Measurements from ENCODE around the gene CHD6.

CHD6 gene

DNA sequence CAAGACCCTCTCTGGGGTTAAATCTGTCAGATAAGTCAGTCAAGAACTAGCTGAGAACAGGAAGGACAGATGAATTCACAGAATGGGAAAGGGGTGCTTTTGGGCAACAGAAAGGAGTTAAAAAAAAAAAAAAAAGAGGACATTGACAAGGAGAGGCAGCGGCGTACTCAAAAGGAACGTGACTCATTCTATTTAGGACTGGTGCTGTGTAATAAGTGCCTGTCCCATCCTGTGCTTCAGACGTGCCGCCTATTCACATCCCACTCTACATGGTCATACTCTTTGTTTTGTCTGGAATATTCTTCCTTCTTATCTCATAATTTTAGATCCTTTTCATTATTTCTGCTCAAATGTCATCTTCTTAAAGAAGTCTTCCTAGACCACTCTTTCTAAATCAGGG lies 150.5 kb downstream of the CHD6 start:
- TF ChIP-seq SUZ12 (IDR thresholded peaks at IDR 0.05; ENCODE audit: extremely low read depth, insufficient read depth, insufficient read length) (no peak), YY1 (IDR thresholded peaks at IDR 0.05; ENCODE audit: insufficient read depth, insufficient read length) (no peak), ZNF274 (IDR thresholded peaks at IDR 0.05; ENCODE audit: low read depth, low read length) (no peak)
- no peak for DNase-seq (ENCODE audit: low read depth, low spot score)
- H3K4me3 ChIP-seq (ENCODE audit: insufficient read length, low read depth): no peak overlapping the region
- no peaks in the 10 kb centered on the region for H3K9me3 ChIP-seq (ENCODE audit: insufficient read depth, low read length)
- no peak overlapping the region for H3K9ac ChIP-seq (ENCODE audit: insufficient read length, low read depth)
- H3K36me3 ChIP-seq (ENCODE audit: insufficient read depth, insufficient read length, low read length): peaks cover 23% of the 10 kb centered on the region
- no peaks in the 10 kb centered on the region for H3K27me3 ChIP-seq (ENCODE audit: insufficient read depth, insufficient read length)
- H3K4me1 ChIP-seq (ENCODE audit: insufficient read depth, insufficient read length): no peaks in the 10 kb centered on the region

DNA sequence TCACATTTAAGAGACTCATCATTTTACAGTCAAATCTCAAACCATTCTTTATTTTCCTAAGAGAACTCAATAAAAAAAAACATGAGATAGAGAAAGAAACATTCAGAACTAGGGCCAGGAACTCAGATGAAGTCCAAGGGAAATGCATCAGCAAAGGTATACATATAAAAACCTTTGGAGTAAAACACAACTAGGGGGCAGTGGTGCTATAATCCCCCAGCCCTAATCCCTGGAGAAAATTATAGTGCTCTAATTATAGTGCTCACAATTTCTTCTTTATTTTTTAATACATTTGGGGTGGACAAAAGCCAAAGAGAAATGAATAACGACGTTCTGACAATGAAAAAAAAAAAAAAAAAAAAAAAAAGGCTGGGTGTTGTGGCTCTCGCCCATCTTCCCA lies 151.0 kb downstream of the CHD6 start:
- peaks cover 23% of the 10 kb centered on the region for H3K36me3 ChIP-seq (ENCODE audit: insufficient read depth, insufficient read length, low read length)
- no peak for TF ChIP-seq ZNF274 (IDR thresholded peaks at IDR 0.05; ENCODE audit: low read depth, low read length)
- TF ChIP-seq YY1 (IDR thresholded peaks at IDR 0.05; ENCODE audit: insufficient read depth, insufficient read length): no peak
- no peak for TF ChIP-seq SUZ12 (IDR thresholded peaks at IDR 0.05; ENCODE audit: extremely low read depth, insufficient read depth, insufficient read length)
- no peak for DNase-seq (ENCODE audit: low read depth, low spot score)

DNA sequence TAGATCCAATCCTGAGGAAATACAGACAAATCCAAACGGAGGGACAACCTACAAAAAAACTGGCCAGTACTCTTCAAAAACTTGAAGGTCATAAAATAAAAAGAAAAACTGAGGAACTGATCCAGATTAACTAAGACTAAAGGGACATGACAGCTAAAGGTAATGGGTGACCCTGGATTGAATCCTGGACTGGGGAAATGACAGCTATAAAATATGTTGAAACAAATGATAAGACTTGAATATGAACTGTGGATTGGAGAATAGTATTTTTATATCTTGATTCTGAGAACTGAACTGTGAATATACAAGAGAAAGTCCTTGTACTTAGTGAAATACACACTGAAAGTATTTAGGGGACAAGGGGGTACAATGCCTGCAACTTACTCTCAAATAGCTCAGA lies 154.6 kb downstream of the CHD6 start:
- no peaks in the 10 kb centered on the region for H3K27me3 ChIP-seq (ENCODE audit: insufficient read depth, insufficient read length)
- H3K9ac ChIP-seq (ENCODE audit: insufficient read length, low read depth): no peak overlapping the region
- H3K9me3 ChIP-seq (ENCODE audit: insufficient read depth, low read length): peaks cover 18% of the 10 kb centered on the region; the same call in 1 of the 2 replicates
- peaks cover 16% of the 10 kb centered on the region for H3K36me3 ChIP-seq (ENCODE audit: insufficient read depth, insufficient read length, low read length)
- no peak for DNase-seq (ENCODE audit: low read depth, low spot score)
- no peak overlapping the region for H3K4me3 ChIP-seq (ENCODE audit: insufficient read length, low read depth)
- H3K4me1 ChIP-seq (ENCODE audit: insufficient read depth, insufficient read length): no peaks in the 10 kb centered on the region
- TF ChIP-seq YY1 (IDR thresholded peaks at IDR 0.05; ENCODE audit: insufficient read depth, insufficient read length) (no peak), SUZ12 (IDR thresholded peaks at IDR 0.05; ENCODE audit: extremely low read depth, insufficient read depth, insufficient read length) (no peak), ZNF274 (IDR thresholded peaks at IDR 0.05; ENCODE audit: low read depth, low read length) (no peak)

More for the DNA sequence above, 151.0 kb downstream of the CHD6 start:
- Histone ChIP-seq H3K4me3 (ENCODE audit: insufficient read length, low read depth) (no peak overlapping the region), H3K27me3 (ENCODE audit: insufficient read depth, insufficient read length) (no peaks in the 10 kb centered on the region), H3K9ac (ENCODE audit: insufficient read length, low read depth) (no peak overlapping the region), H3K4me1 (ENCODE audit: insufficient read depth, insufficient read length) (no peaks in the 10 kb centered on the region), H3K9me3 (ENCODE audit: insufficient read depth, low read length) (no peaks in the 10 kb centered on the region)

DNA sequence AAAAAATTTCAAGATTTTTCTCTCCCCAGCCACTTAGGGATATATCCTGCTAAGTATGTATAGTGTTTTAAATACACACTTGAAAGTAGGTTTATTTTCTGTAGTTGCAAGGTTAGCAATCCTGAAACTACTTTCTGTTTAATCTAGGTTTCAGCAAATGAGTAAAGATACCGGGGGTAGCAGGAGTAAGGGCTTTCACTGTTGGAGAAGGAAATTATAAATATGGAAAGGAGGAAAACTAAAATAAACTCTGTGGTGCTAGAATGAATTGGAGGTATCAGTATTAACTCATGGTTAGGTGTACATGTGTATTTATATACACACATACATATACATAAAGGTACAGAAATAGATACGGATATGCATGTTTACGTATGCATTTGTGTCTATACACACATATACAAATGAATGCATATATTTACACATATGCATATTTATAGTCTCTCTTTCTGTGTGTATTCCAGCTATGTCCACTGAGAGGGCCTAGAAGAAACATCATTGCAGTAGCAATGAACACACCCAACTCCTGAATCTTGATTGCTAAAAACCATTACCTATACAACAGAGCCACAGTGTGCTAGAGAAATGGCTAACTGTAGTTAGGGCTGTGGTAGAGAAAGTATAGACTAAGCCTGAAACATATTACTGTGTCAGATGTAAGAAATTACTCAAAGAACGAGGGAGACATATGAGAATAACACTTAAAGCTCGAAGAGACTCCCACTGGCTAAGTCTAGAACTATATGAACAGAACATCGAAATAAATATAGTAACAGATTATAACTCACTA lies 155.6 kb downstream of the CHD6 start:
- TF ChIP-seq YY1 (IDR thresholded peaks at IDR 0.05; ENCODE audit: insufficient read depth, insufficient read length) (no peak), ZNF274 (IDR thresholded peaks at IDR 0.05; ENCODE audit: low read depth, low read length) (no peak), SUZ12 (IDR thresholded peaks at IDR 0.05; ENCODE audit: extremely low read depth, insufficient read depth, insufficient read length) (no peak)
- DNase-seq (ENCODE audit: low read depth, low spot score): no peak
- Histone ChIP-seq H3K4me3 (ENCODE audit: insufficient read length, low read depth) (no peak overlapping the region), H3K27me3 (ENCODE audit: insufficient read depth, insufficient read length) (no peaks in the 10 kb centered on the region), H3K9me3 (ENCODE audit: insufficient read depth, low read length) (peaks cover 18% of the 10 kb centered on the region; the same call in 1 of the 2 replicates), H3K4me1 (ENCODE audit: insufficient read depth, insufficient read length) (no peaks in the 10 kb centered on the region), H3K9ac (ENCODE audit: insufficient read length, low read depth) (no peak overlapping the region), H3K36me3 (ENCODE audit: insufficient read depth, insufficient read length, low read length) (peaks cover 15% of the 10 kb centered on the region)

DNA sequence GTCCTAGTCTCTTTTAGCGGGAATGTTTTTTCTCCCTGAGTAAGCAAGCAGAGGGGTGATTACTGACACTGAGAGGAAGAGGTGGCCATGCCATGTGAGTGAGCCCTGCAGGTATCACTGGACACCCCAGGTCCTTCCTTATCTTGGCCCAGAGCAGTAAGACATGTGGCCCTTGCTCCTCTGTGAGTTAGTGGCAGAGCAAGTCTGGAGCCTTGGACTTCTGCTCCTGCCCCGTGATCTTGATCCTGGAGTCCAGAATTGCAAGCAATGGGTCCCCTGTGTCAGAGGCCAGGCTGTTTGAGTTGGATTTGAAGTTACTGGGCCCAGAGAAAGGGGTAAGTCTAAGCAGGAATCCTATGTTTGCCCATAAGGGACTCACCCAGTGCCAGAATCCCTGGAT lies 159.4 kb downstream of the CHD6 start:
- Histone ChIP-seq H3K9ac (ENCODE audit: insufficient read length, low read depth) (no peak overlapping the region), H3K4me3 (ENCODE audit: insufficient read length, low read depth) (no peak overlapping the region), H3K27me3 (ENCODE audit: insufficient read depth, insufficient read length) (no peaks in the 10 kb centered on the region), H3K4me1 (ENCODE audit: insufficient read depth, insufficient read length) (no peaks in the 10 kb centered on the region), H3K36me3 (ENCODE audit: insufficient read depth, insufficient read length, low read length) (peaks cover 43% of the 10 kb centered on the region), H3K9me3 (ENCODE audit: insufficient read depth, low read length) (peaks cover 18% of the 10 kb centered on the region; the same call in 1 of the 2 replicates)
- no peak for DNase-seq (ENCODE audit: low read depth, low spot score)
- no peak for TF ChIP-seq ZNF274 (IDR thresholded peaks at IDR 0.05; ENCODE audit: low read depth, low read length)
- no peak for TF ChIP-seq YY1 (IDR thresholded peaks at IDR 0.05; ENCODE audit: insufficient read depth, insufficient read length)
- no peak for TF ChIP-seq SUZ12 (IDR thresholded peaks at IDR 0.05; ENCODE audit: extremely low read depth, insufficient read depth, insufficient read length)

DNA sequence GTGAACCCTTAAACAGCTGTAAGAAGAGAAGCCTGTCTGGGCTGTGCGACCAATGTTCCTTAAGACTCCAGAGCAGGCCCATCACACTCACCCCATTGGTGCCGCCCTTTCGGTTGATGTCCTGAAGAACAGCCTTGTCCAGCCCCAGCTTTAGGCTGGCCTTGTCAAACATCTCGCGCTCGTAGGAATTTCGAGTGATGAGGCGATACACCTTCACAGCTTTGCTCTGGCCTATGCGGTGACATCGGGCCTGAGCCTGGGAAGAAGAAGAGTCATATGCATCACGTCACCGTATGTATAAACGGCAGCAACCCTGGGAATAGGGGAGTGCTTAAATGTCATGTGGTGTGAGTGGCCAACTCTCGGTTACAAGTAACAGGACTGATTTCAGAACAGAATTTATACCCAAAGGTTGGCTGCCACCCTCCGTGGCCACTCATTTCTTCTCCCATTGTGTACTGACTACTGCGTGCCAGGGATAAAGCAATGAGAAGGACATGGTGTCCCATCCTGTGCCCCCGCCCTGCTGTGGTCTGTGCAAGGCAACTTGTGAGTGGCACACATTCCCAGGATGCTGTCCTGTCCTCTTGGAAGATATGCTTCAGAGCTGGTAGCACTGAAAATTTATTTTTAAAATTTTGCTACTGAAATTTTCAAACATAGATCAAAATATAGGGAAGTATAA lies 160.9 kb downstream of the CHD6 start:
- H3K4me1 ChIP-seq (ENCODE audit: insufficient read depth, insufficient read length): no peaks in the 10 kb centered on the region
- H3K27me3 ChIP-seq (ENCODE audit: insufficient read depth, insufficient read length): no peaks in the 10 kb centered on the region
- no peak overlapping the region for H3K9ac ChIP-seq (ENCODE audit: insufficient read length, low read depth)
- H3K9me3 ChIP-seq (ENCODE audit: insufficient read depth, low read length): peaks cover 18% of the 10 kb centered on the region; the same call in 1 of the 2 replicates
- TF ChIP-seq SUZ12 (IDR thresholded peaks at IDR 0.05; ENCODE audit: extremely low read depth, insufficient read depth, insufficient read length) (no peak), ZNF274 (IDR thresholded peaks at IDR 0.05; ENCODE audit: low read depth, low read length) (no peak), YY1 (IDR thresholded peaks at IDR 0.05; ENCODE audit: insufficient read depth, insufficient read length) (no peak)
- H3K4me3 ChIP-seq (ENCODE audit: insufficient read length, low read depth): no peak overlapping the region
- no peak for DNase-seq (ENCODE audit: low read depth, low spot score)
- peaks cover 58% of the 10 kb centered on the region for H3K36me3 ChIP-seq (ENCODE audit: insufficient read depth, insufficient read length, low read length)

DNA sequence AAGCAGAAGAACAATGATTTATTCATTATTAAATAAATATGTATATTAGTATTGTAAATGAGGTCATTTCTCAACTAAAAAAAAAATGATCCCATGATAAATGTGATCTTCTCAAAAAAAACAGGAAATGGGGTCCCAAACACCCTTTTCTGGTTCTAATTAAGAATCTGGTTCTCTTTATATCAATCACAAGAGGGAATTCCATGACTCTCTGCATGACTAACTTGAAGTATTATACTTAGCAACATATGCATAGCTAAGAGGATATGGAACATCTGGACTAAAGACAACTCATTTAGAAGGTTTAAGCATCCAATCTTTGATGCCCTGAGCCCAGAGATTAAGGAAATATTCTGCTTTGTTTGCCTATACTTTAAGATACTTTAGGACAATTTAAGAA lies 161.8 kb downstream of the CHD6 start:
- Histone ChIP-seq H3K4me3 (ENCODE audit: insufficient read length, low read depth) (no peak overlapping the region), H3K27me3 (ENCODE audit: insufficient read depth, insufficient read length) (no peaks in the 10 kb centered on the region), H3K4me1 (ENCODE audit: insufficient read depth, insufficient read length) (no peaks in the 10 kb centered on the region), H3K36me3 (ENCODE audit: insufficient read depth, insufficient read length, low read length) (peaks cover 60% of the 10 kb centered on the region), H3K9me3 (ENCODE audit: insufficient read depth, low read length) (peaks cover 12% of the 10 kb centered on the region; the same call in 1 of the 2 replicates), H3K9ac (ENCODE audit: insufficient read length, low read depth) (no peak overlapping the region)
- no peak for DNase-seq (ENCODE audit: low read depth, low spot score)
- TF ChIP-seq YY1 (IDR thresholded peaks at IDR 0.05; ENCODE audit: insufficient read depth, insufficient read length) (no peak), SUZ12 (IDR thresholded peaks at IDR 0.05; ENCODE audit: extremely low read depth, insufficient read depth, insufficient read length) (no peak), ZNF274 (IDR thresholded peaks at IDR 0.05; ENCODE audit: low read depth, low read length) (no peak)

Measured in NT2/D1 (cell line).